ENCODE results near the gene DAZAP1.
A peak's percentile ranks its signal among the peaks of the same experiment; 100 is the strongest.

Gene DAZAP1

DNA sequence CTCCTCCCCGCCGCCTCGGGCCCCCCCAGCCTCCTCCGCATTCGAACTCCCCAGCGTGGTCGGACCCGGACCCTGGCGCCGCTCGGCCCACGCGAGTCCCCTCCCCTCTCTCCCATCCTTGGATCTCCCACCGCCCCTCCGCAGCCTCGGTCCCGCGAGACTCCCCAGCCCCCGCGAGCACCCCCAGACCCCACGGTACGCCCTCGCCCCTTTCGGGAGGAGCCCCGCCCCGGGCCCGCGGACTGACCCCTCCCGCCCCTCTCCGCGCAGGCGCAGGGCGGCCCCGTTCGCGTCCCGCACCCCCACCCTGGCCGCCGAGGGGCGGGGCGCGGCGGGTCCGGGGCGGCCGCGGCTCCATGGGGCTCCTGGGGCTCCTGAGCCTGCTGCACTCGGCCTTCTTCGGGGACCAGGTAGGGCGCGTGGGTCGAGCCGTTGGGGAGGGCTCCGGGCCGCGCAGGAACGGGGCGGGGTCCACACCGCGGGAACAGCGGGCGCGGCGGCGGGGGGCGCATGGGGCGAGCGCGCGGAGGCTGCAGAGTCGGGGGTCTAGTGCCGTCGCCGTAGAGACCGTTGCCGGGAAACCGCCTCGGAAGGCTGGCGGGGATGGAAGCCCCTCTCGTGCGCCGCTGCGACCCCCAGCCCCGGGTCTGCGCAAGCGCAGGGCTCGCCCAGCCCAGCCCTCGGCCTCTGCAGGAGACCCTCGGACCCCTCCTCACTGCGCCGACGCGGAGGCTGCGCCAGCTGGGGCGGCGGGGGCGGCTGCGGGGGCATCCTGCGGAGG lies 38.7 kb downstream of the DAZAP1 start:
- peak; percentile 47 for DNase-seq

DNA sequence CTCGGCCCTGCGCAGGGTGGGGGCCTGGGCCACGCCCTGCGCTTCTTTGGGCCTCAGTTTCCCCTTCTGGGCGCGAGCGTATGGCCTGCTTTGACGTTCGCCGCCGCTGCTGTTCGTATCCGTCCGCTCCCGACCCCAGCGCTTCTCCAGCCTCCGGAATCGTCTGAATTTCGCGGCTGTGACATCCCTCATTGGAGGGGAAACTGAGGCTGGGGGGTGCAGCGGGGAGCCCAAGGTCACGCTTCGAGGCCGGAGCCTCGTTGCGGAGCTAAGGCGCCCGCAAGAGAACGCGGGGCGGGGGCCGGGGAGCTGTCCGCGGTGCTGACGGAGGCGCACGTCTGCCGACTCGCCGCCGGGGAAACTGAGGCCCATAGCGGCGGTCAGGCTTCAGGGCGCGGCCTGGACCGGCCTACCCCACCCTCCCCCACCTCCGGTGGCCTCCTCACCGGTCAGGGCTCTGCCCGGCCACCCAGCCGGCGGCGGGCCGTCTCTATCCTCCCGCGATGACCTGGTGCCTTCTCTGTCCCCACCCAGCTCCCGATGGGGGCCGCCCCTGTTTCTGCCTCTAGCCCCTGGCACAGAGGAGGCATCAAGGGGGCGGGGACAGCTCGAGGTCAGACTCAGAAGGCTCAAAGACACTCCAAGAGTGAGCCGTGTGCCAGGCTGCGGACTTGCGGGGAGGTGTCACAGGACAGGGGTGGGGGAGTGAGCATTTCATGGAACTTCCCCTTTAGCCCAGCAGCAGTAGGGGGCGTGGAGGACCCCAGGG lies 39.5 kb downstream of the DAZAP1 start:
- DNase-seq = peak; percentile 67

DNA sequence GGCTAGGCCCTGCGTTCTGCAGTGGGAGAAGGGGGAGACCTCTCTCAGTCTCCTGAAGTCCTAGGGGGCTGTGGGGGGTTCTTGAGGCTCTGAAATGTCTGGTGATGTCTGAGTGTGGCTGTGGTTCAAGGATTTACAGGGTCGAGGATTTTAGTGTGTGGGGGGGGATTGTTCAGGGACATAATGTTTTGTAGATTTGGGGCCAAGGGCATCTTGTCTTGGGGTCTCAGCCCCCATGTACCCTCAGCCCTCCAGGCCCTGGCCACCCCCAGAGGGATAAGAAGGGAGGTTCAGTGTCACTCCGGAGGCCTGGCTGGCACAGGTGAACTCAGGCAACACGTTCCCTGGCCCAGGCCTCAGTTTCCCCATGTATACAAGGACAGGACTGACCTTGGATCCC lies 40.1 kb downstream of the DAZAP1 start:
- no peak for DNase-seq

DNA sequence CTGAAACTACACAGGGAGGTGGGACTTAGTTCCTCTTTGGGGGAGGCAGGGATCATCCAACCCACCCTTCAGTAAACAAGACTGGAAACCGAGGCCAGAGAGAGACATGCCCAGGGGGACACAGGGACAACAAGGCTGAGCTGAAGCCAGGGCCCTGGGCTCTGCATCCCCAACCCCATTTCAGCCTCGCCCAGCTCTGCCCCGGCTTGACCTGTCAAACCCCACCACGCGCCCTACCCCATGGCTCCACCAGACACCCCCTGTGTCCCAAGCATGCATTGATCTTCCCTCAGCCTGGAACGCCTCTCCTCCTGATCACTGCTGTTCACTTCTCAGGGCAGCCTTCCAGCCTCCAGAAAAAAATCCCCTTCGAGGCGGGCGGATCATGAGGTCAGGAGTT lies 40.6 kb downstream of the DAZAP1 start:
- no peak for DNase-seq

DNA sequence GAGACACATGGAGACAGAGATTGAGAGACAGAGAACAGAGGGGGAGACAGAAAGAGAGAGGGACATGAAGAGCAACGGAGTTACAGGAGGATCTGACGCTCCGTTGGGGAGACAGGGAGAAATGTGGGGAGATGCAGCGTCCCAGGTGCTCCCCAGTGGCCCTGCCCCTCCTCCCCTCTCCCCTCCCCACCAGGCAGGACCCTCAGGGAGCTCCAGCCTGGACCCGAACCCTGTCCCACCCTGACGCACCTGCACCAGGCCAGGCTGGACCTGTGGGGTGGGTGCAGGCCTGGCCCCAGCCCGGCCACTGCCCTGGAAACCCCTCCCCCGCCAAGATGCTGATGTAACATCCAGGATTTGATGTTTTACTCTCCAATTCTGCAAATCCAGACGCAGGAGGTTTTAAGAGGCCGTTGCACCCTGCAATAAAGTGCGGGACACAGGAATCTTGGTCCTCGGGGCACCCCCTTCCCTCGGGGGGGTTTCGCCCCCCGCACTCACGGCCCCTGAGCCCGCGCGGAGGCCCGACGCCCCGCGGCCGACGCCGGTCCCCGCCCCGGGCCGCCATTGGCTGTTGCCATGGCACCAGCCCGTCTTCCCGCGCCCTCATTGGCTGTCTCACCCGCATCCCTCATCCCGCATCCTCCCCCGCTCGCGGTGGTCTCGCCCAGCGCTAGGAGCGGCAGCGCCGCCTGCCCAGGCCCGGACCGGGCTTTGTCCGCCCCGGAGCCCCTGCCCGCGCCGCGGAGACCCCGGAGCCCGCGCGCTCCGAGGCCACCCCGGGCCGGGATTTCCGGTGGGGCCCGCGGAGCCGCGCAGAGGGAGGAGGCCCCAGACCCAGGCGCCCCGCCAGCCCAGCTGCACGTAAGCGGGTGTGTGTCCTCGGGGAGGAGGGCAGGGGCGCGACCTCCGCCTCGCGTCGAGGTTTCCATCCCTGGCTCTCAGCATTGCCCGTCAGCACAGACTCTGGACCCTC lies 42.4 kb downstream of the DAZAP1 start, which contains the start of gene APC2:
TSS of gene APC2 (plus strand) at position 655 of the 976 bp plus-strand sequence. CDS start 2,881 bp downstream, outside the sequence.
- DNase-seq = peak; percentile 65

DNA sequence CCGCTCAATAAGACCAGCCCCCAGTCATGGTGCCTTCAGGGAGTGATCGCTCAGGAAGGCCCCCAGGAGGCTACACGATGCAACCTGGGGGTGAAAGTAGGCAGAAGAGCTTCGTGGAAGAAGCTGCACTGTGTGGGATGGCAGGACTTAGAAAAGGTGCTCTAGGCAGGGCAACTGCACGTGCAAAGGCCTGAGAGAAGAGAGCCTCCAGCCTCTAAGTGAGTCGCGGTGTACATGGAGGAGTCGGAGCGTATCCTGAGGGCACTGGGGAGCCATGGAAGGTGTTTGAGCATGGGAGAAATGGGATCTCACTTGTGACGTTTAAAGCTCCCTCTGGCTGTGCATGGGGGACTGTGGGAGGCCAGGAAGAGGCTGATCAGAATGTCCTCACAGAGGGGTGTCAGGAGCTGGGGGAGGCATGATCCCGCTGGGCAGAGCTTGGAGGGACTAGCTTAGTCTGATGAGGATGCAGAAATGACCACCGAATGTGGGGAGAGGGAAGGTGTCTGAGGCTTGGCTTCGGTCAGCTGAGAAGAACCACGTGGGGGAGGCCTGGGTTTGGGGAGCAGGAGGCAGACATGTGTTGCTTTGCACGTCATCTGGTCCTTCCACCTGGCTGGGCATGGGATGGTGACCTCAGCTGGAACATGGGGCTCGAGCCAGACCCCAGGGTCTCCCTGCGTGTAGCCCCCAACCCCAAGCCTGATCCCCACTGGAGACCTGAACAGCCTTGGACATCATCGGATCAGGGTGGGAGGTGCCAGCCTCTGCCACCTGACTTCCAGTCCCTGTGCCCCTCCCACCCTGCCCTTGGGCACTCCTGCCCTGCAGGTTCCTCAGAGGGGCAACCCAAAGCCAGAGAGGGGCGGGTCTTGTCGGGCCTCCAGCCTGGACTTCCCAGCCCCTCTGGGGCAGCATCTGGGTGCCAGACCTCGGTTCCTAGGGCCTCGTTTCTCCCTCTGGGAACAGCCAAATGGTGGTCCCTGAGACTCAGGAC lies 43.6 kb downstream of the DAZAP1 start:
- no peak for DNase-seq

DNA sequence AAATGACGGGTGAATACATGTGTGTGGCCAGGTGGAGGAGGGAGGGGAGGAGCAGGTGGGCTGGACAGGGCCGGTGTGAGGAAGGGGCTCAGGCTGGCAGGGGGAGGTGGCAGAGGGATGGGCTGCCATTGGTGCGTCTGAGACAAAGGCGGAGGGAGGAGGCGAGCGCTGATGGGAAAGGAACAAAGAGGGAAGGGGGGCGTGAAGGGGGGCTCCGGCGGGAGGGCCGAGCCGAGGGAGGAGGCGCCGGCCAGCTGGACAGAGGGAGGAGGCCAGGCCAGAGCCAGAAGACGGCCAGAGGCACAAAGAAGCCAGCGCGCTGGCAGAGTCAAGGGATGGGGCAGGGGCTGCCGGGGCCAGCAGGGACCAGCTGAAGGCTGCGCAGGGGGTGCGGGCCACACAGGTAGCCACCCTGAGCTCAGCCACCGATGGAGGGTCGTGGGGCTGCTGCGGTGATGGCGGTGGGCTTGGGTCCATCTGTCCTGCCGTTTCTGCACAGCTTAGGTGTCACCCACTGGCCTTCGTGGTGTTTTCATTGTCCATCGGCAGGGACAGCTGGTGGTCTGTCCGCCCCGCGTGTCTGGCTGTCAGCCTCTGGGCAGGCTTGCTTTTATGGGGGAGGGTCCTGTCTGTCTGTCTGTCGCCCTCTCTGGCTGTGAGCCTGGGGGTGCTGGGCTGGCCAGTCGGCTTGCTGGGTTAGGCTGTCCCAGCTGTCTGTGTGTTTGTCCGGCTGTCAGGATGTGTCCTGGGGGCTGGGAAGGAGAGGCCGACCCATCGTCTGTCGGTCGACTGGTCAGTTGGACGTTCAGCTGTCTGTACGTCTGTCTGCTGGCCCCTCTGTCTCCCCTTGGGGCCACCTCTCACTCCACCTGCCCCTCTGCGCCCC lies 44.8 kb downstream of the DAZAP1 start:
- DNase-seq = no peak

DNA sequence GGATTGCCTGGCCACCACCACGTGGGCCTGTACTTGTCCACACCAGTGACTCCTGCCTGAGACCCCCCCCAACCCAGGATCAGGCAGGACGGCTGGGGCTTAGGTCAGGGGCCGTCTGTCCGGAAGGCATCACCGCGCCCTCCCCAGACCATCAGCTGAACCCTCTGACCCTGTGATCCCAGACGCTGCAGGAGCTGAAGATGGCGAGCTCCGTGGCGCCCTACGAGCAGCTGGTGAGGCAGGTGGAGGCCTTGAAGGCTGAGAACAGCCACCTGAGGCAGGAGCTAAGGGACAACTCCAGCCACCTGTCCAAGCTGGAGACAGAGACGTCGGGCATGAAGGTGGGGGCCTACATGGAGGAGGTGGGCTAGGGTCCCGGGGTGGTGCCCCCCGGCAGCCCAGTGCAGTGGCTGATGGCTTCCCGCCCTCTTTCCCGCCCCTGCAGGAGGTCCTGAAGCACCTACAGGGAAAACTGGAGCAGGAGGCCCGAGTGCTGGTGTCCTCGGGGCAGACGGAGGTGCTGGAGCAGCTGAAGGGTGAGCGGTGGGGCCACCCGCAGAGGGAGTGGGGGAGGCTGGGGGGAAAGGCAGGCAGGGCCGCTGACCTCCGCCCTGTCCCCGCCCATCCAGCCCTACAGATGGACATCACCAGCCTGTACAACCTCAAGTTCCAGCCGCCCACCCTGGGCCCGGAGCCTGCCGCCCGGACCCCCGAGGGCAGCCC lies 45.6 kb downstream of the DAZAP1 start:
- DNase-seq = no peak

DNA sequence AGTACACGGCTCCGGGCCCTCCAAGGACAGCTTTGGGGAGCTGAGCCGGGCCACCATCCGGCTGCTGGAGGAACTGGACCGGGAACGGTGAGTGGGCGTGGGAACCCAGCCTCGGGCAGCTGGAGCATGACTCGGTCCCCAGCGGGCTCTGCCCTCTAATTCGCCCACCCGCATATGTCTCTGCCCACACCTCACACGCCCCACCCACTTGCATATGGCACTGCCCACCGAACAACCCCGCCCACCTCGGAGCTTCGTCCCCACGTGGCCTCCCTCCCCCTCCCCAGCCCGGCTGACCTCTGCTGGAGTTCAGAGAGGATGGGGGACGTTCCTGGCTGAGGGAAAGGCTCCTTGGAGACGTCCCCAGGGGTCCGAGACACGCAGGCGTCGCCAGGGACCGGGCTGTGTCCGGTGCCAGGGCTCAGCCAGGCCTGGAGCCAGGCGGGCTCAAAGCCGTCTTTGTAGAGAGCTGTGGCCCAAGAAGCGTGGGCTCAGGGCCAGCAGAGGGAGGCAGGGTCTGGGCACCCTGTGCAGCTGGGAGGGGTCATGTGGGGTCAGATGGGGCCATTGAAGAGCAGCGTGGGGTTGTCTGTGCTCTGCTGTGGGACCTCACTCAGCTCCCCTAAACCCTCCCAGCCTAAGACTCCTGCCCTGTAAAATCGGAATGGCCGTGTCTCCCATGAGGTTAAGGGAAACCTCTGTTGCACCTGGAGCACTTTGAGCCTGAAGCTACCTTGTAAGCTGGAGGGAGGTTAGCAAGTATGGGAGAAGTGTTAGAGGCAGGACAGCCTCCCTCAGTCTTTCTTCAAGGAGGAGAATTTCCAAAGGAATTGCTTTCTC lies 46.4 kb downstream of the DAZAP1 start:
- peak; percentile 56 for DNase-seq

DNA sequence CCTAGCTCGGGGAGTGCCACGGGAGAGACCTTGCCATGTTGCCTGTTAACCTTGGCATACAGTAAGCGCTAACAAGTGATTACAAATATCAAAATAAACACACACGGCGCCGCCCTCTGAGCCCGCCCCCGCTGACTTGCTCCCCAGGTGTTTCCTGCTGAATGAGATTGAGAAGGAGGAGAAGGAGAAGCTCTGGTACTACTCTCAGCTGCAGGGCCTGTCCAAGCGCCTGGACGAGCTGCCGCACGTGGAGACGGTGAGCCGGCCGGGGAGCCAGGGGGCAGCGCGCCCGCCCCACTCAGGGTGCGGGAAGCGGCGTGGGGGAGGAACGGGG lies 47.6 kb downstream of the DAZAP1 start:
- peak; percentile 79 for DNase-seq

DNA sequence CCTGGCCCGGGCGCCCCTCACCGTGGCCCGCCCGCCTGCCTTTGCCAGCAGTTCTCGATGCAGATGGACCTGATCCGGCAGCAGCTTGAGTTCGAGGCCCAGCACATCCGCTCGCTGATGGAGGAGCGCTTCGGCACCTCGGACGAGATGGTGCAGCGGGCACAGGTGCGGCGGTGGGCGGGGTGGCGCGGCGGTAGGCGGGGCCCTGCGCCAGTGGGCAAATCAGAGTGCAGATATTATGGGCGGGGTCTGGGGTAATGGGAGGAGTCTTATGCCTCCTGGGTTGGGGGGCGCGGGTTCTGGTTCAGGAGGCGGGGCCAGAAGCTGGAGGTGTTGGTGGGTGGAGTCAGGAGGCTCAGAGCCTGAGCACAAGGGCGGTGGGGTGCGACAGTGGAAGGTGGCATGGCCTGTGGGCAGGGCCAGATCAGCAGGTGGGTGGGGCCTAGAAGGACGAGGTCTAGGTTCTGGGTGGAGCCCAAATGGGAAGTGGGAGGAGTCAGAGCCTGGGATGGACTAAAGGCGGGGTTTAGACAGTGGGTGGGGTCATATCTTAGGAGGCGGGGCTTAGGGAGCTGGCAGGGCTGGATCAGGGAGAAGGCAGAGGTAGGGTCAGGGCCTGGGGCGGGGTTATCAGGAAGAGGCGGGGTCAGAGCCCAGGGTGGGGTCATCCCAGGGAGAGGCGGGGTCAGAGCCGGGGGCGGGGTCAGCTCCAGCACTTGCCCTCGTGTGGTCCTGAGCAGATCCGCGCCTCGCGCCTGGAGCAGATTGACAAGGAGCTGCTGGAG lies 48.1 kb downstream of the DAZAP1 start:
- peak; percentile 90 for DNase-seq

DNA sequence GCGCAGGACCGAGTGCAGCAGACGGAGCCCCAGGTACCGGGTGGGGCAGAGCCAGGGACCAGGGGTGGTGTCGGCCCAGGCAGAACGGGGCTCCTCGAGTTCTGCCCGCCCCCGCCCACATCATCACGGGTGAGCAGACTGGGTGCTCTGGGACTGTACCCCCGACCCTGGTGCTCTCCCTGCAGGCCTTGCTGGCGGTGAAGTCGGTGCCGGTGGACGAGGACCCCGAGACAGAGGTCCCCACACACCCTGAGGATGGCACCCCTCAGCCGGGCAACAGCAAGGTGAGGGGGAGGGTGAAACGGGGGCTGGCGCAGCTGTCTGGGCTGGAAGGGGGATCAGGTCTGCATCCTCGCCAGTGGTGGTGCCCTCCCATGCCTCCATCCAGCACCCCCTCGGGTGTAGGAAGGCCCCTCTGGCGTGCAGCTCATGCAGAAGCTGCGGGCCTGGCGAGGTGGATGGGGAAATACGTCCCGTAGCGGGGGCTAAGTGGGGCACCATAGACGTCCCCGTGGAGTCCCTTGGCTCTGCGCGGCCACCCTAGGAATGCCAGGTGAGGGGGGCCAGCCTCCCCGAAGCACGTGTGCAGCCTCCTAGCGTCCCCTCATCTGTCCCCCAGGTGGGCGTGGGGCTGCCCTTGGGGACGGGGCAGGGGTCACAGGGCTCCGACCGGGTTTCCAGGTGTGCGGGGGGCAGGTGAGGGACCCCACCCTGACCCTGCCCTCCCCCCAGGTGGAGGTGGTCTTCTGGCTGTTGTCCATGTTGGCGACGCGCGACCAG lies 48.9 kb downstream of the DAZAP1 start:
- DNase-seq = no peak

DNA sequence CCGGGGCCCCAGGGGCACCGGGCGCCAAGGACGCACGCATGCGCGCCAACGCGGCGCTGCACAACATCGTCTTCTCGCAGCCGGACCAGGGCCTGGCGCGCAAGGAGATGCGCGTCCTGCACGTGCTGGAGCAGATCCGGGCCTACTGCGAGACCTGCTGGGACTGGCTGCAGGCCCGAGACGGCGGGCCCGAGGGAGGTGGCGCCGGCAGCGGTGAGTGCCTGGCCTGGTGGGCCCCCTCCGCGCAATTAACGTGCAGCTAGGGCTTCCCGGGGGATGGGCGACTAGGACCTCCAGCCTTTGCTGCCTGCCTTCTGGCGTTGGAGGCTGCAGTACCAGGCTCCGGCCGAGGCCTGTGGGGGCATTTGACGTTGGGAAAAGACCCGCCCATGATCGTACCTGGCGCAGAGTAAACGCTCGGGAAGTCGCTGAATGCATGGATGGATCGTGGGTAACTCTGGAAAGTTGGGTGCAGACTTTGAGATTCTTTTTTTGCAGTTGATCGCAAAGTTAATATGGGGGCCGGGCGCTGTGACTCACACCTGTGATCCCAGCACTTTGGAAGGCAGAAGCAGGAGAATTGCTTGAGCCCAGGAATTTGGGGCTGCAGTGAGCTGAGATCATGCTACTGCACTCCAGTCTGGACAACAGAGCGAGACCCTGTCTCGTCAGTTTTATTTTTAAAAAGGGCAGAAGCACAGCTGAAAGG lies 49.8 kb downstream of the DAZAP1 start:
- DNase-seq = no peak

DNA sequence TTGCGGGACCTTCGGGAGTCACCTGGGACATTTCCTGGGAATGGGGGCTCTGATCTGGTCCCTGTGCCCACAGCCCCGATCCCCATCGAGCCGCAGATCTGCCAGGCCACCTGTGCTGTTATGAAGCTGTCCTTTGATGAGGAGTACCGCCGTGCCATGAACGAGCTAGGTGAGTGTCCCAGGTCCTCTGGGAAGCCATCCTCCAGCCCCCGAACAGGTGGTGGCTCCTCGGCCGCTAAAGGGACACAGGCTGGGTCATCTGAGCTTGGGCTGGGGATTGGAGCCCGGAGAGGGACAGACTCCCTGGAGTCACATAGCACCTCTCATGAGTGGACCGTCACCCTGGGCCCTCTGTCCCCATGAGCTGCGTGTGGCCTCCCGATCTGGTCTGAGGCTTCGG lies 50.5 kb downstream of the DAZAP1 start:
- no peak for DNase-seq

DNA sequence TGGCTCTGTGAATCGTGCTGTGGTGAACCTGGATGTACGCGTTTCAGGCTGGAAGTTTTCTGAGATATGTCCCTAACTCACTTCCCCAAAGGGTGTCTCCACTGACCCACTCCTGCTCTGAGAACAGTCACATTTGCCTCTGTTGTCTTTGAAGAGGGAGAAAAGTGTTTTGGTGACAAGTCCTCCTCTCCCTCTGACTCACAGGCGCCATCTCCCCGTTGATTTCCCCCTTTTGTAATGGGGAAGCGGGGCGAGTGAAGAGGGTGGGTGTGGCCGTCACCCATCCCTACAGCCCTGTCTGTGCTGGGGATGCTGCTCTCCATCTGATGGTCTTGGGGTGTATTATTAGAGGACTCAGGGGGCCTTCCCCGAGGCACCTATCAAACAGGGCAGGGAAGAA lies 52.1 kb downstream of the DAZAP1 start:
- DNase-seq = no peak

Data from hematopoietic multipotent progenitor cell treated with erythropoietin and hydrocortisone succinate and interleukin-3 and kit ligand, for 4 days (in vitro differentiated cells).